Thyroid gland (tissue), 4 donors: Measurements from ENCODE around the gene PRKCE.

Source experiments
- CTCF ChIP-seq, 6 experiments: fragments of 200-600 bp in 3 of 6; fragments of 450-650 bp in 3 of 6; sonication (generic) in 3 of 6; IDR thresholded peaks; one replicate each; pipeline ENCODE4 v1.5.1; 2016 to 2019; ENCODE audit warnings: antibody characterized with exemption in 6 of 6, mild to moderate bottlenecking in 2 of 6, inconsistent platforms in 1 of 6, moderate library complexity in 1 of 6
- POLR2A ChIP-seq, 2 donors: fragments of 450-650 bp; IDR thresholded peaks; one replicate each; pipeline ENCODE4 v1.6.1; 2017; ENCODE audit warnings: antibody characterized with exemption in 2 of 2, mild to moderate bottlenecking in 2 of 2, moderate library complexity in 1 of 2

DNA sequence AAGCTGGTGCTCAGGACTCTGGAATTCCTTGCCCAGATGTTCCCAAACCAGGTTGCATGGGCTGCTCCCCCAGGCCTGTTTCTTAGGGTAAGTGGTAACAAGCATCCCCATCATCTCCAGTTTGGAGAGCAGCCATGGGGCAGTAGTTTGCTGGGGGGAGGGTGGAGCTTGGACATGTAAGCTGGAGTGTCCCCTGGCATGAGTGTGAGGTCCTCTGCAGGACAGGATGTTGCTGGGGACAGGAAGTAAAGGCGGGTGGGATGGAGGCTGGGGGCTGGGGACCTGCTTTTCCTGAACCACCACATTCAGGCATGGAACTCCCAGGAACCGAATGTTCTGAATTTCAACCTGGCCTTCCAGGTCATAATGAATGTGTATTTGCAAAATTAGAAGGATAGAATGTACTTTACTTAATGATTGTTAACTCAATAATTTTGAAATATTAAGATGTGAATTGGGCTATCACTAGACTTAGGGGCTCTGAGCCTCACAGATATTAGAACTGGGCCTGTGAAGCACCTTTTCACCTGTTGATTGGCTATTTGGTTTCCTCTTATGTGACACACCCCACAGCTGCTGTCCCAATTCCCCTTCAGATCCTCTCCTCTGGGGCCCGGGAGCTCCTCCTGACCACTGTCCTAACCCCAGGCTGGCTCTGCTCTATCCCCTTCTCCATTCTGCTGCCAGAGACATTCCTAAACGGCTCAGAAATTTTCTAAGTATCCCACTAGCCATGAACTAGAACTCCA, 579.4 kb downstream of the PRKCE start:
- TF ChIP-seq CTCF (IDR thresholded peaks at IDR 0.05) (no peak), POLR2A (IDR thresholded peaks at IDR 0.05) (no peak)
